Measurements from ENCODE around the gene FAM13A. TPM values are rescaled to one million over a fixed set of nuclear protein-coding genes. Genes with fewer than 3 reads are reported as not detected.

The FAM13A gene
- total RNA-seq, 1 experiment from 2014 or later: 26.7 TPM

- Histone ChIP-seq H3K4me1 (replicated peaks; ENCODE audit: insufficient read depth) (peaks cover 9% of the 10 kb centered on the region; the same call in 1 of the 2 replicates), H3K4me2 (no peak overlapping the region)
Measured at GRCh38 chr4:88761342-88761741, 295.6 kb downstream of the FAM13A start.

GRCh38 chr4:88759895-88760290 is 297.1 kb downstream of the FAM13A start:
- Histone ChIP-seq H3K36me3 (ENCODE audit: low read depth) (no peaks in the 10 kb centered on the region), H3K9me3 (ENCODE audit: insufficient read depth, low read depth) (no peaks in the 10 kb centered on the region), H3K4me1 (replicated peaks; ENCODE audit: insufficient read depth) (peaks cover 9% of the 10 kb centered on the region; the same call in 1 of the 2 replicates), H3K79me2 (ENCODE audit: low read depth) (no peaks in the 10 kb centered on the region), H3F3A (ENCODE audit: insufficient read depth, low read depth) (no peaks in the 10 kb centered on the region), H3K9me2 (ENCODE audit: insufficient read depth) (no peaks in the 10 kb centered on the region), H3K27me3 (ENCODE audit: insufficient read depth, low read depth) (no peaks in the 10 kb centered on the region), H3K27ac (no peak overlapping the region), H4K20me1 (ENCODE audit: insufficient read depth) (no peaks in the 10 kb centered on the region), H2AFZ (no peak overlapping the region), H3K4me3 (no peak overlapping the region), H3K4me2 (no peak overlapping the region)
- ChIA-PET CTCF (no interaction called here), POLR2A (ENCODE audit: unreplicated experiment) (no interaction called here)
- DNase-seq: no peak
- intact Hi-C loops (cut with micrococcal nuclease; ENCODE audit: unreplicated experiment): no loop called here
- no TSS peak for BruUV-seq (replicated peaks)
- no peak for TF ChIP-seq CTCF (conservative IDR thresholded peaks at IDR 0.05)
- TF ChIP-seq EZH2 (IDR thresholded peaks at IDR 0.05; ENCODE audit: low read depth): no peak

More at GRCh38 chr4:88761342-88761741, 295.6 kb downstream of the FAM13A start:
- Histone ChIP-seq H3K27ac (no peak overlapping the region), H3K4me3 (no peak overlapping the region), H3K27me3 (ENCODE audit: insufficient read depth, low read depth) (no peaks in the 10 kb centered on the region), H3F3A (ENCODE audit: insufficient read depth, low read depth) (no peaks in the 10 kb centered on the region), H3K9me3 (ENCODE audit: insufficient read depth, low read depth) (no peaks in the 10 kb centered on the region), H3K36me3 (ENCODE audit: low read depth) (no peaks in the 10 kb centered on the region), H3K9me2 (ENCODE audit: insufficient read depth) (no peaks in the 10 kb centered on the region), H2AFZ (no peak overlapping the region), H3K79me2 (ENCODE audit: low read depth) (no peaks in the 10 kb centered on the region), H4K20me1 (ENCODE audit: insufficient read depth) (no peaks in the 10 kb centered on the region)
- ChIA-PET CTCF (no interaction called here), POLR2A (ENCODE audit: unreplicated experiment) (no interaction called here)
- BruUV-seq (replicated peaks): no TSS peak
- no peak for DNase-seq
- intact Hi-C loops (cut with micrococcal nuclease; ENCODE audit: unreplicated experiment): no loop called here
- TF ChIP-seq CTCF (conservative IDR thresholded peaks at IDR 0.05) (no peak), EZH2 (IDR thresholded peaks at IDR 0.05; ENCODE audit: low read depth) (no peak)

- H3K27me3 ChIP-seq (ENCODE audit: insufficient read depth, low read depth): no peaks in the 10 kb centered on the region
- intact Hi-C loops (cut with micrococcal nuclease; ENCODE audit: unreplicated experiment): no loop called here
- no peaks in the 10 kb centered on the region for H3F3A ChIP-seq (ENCODE audit: insufficient read depth, low read depth)
- no peaks in the 10 kb centered on the region for H3K36me3 ChIP-seq (ENCODE audit: low read depth)
- no peak overlapping the region for H2AFZ ChIP-seq
- ChIA-PET POLR2A (ENCODE audit: unreplicated experiment) (no interaction called here), CTCF (no interaction called here)
- peaks cover 9% of the 10 kb centered on the region; the same call in 1 of the 2 replicates for H3K4me1 ChIP-seq (replicated peaks; ENCODE audit: insufficient read depth)
- TF ChIP-seq CTCF (conservative IDR thresholded peaks at IDR 0.05) (no peak), EZH2 (IDR thresholded peaks at IDR 0.05; ENCODE audit: low read depth) (no peak)
- no peak for DNase-seq
- no peaks in the 10 kb centered on the region for H3K9me3 ChIP-seq (ENCODE audit: insufficient read depth, low read depth)
- H3K4me3 ChIP-seq: no peak overlapping the region
- BruUV-seq (replicated peaks): no TSS peak
- no peaks in the 10 kb centered on the region for H3K9me2 ChIP-seq (ENCODE audit: insufficient read depth)
- H3K79me2 ChIP-seq (ENCODE audit: low read depth): no peaks in the 10 kb centered on the region
- no peaks in the 10 kb centered on the region for H4K20me1 ChIP-seq (ENCODE audit: insufficient read depth)
- H3K27ac ChIP-seq: no peak overlapping the region
- no peak overlapping the region for H3K4me2 ChIP-seq
Measured at GRCh38 chr4:88759039-88759894, 297.7 kb downstream of the FAM13A start.

Measured in PC-9 (cell line).